HepG2 (cell line): ENCODE data around the gene TGM2. TPM values are rescaled to one million over a fixed set of nuclear protein-coding genes. Genes with fewer than 3 reads are reported as not detected.

ENCODE experiments used
- AGO1 ChIP-seq: fragments of 200-400 bp; formaldehyde crosslinking; IDR thresholded peaks from 2 replicates; pipeline ENCODE4 v1.6.1; 2017; ENCODE audit warnings: mild to moderate bottlenecking, low read depth, low read length, moderate library complexity; ENCODE audit not compliant: poor library complexity, severe bottlenecking
- ATF7-NPFF ChIP-seq: sonication (generic); formaldehyde crosslinking; IDR thresholded peaks from 2 replicates; pipeline ENCODE4 v1.8.1; 2023; ENCODE audit warnings: mild to moderate bottlenecking, low read depth, missing genetic modification reagents, moderate library complexity
- BRD4 ChIP-seq: sonication (generic); formaldehyde crosslinking; IDR thresholded peaks from 2 replicates; pipeline ENCODE4 v1.4.0; 2020; ENCODE audit warnings: missing genetic modification reagents
- DMAP1 ChIP-seq: IDR thresholded peaks from 2 replicates; pipeline ENCODE4 v1.6.1; 2016
- ELF3 ChIP-seq: IDR thresholded peaks from 2 replicates; pipeline ENCODE4 v1.6.1; 2016; ENCODE audit warnings: missing genetic modification reagents, missing compliant biosample characterization
- KDM2A ChIP-seq: sonication (generic); formaldehyde crosslinking; IDR thresholded peaks from 2 replicates; pipeline ENCODE4 v1.4.0; 2020; ENCODE audit warnings: low read depth, missing genetic modification reagents, borderline replicate concordance
- MAZ ChIP-seq, 2 experiments: sonication (generic) in 1 of 2; formaldehyde crosslinking in 1 of 2; IDR thresholded peaks; 2 replicates each; pipeline versions ENCODE4 v1.5.0 to v1.6.1; 2012 to 2020; ENCODE audit warnings: low read depth in 2 of 2, mild to moderate bottlenecking in 2 of 2, borderline replicate concordance in 1 of 2, improper control_type of control experiment in 1 of 2, low read length in 1 of 2, missing genetic modification reagents in 1 of 2, moderate library complexity in 1 of 2
- PHF8 ChIP-seq: sonication (generic); formaldehyde crosslinking; IDR thresholded peaks from 2 replicates; pipeline ENCODE4 v1.5.0; 2020; ENCODE audit warnings: missing genetic modification reagents
- RAD21 ChIP-seq: fragments of 450-650 bp; formaldehyde crosslinking; IDR thresholded peaks from 2 replicates; pipeline ENCODE4 v1.5.0; 2020; ENCODE audit warnings: mild to moderate bottlenecking
- RBM39 ChIP-seq: fragments of 200-400 bp; formaldehyde crosslinking; IDR thresholded peaks from one replicate; pipeline ENCODE4 v1.6.1; 2018; ENCODE audit warnings: antibody characterized with exemption, mild to moderate bottlenecking, low read depth, low read length; ENCODE audit not compliant: poor library complexity, severe bottlenecking
- SSRP1 ChIP-seq: IDR thresholded peaks from 2 replicates; pipeline ENCODE4 v1.6.1; 2016; ENCODE audit warnings: control low read depth
- SUZ12 ChIP-seq: fragments of 150-350 bp; IDR thresholded peaks from 2 replicates; pipeline ENCODE4 v1.6.1; 2014; ENCODE audit warnings: low read depth, low read length
- ZIK1 ChIP-seq: sonication (generic); formaldehyde crosslinking; IDR thresholded peaks from 2 replicates; pipeline ENCODE4 v1.5.0; 2020; ENCODE audit warnings: mild to moderate bottlenecking, low read depth, missing genetic modification reagents, borderline replicate concordance
- ZNF225 ChIP-seq: sonication (generic); formaldehyde crosslinking; IDR thresholded peaks from 2 replicates; pipeline ENCODE4 v1.4.0; 2020; ENCODE audit warnings: mild to moderate bottlenecking, missing genetic modification reagents
- ZNF670 ChIP-seq: sonication (generic); formaldehyde crosslinking; IDR thresholded peaks from 2 replicates; pipeline ENCODE4 v1.8.0; 2022; ENCODE audit warnings: mild to moderate bottlenecking, missing genetic modification reagents, borderline replicate concordance
- ZNF75D ChIP-seq: sonication (generic); formaldehyde crosslinking; IDR thresholded peaks from 2 replicates; pipeline ENCODE4 v1.8.1; 2023; ENCODE audit warnings: missing genetic modification reagents, mild to moderate bottlenecking, borderline replicate concordance
- ZNF879 ChIP-seq: sonication (generic); formaldehyde crosslinking; IDR thresholded peaks from 2 replicates; pipeline ENCODE4 v1.8.1; 2023; ENCODE audit warnings: missing genetic modification reagents
- ZSCAN31 ChIP-seq: sonication (generic); formaldehyde crosslinking; IDR thresholded peaks from 2 replicates; pipeline ENCODE4 v1.5.0; 2020; ENCODE audit warnings: low read depth, mild to moderate bottlenecking, missing genetic modification reagents
- polyA plus RNA-seq, 8 experiments: library from polyadenylated mRNA; depleted of rRNA in 3 of 8; stranded (reverse) in 7 of 8; unstranded in 1 of 8; fragments of >200 nt; fragmentation: Illumina TruSeq in 4 of 8; extraction: Trizol in 4 of 8; gene quantifications; 2 replicates each; pipeline versions ENCODE4 v1.2.1 to v1.2.3, GENCODE V29; 2011 to 2016; ENCODE audit warnings: low read depth in 4 of 8, missing spikeins in 1 of 8, mixed read lengths in 1 of 8; ENCODE audit not compliant: insufficient read depth in 1 of 8
- total RNA-seq, 5 experiments: library from RNA; depleted of rRNA; stranded (reverse); fragments of >200 nt; fragmentation: Illumina TruSeq; extraction: Trizol; gene quantifications; 2 replicates each; pipeline ENCODE4 v1.2.3, GENCODE V29; 2016; ENCODE audit warnings: low read depth in 1 of 5
- TF ChIP-seq, protein P1 (sequence below), 2 experiments: fragments of 450-650 bp in 1 of 2; sonication (generic) in 1 of 2; formaldehyde crosslinking; IDR thresholded peaks; 2 replicates each; pipeline versions ENCODE4 v1.5.0 to v1.8.0; 2020 to 2022; ENCODE audit warnings: mild to moderate bottlenecking in 1 of 2, missing genetic modification reagents in 1 of 2
- TF ChIP-seq, protein P2 (sequence below): sonication (generic); formaldehyde crosslinking; IDR thresholded peaks from 2 replicates; pipeline ENCODE4 v1.5.1; 2020; ENCODE audit warnings: mild to moderate bottlenecking, missing genetic modification reagents, borderline replicate concordance
- TF ChIP-seq, protein P3 (sequence below): sonication (generic); formaldehyde crosslinking; IDR thresholded peaks from 2 replicates; pipeline ENCODE4 v1.8.0; 2022; ENCODE audit warnings: mild to moderate bottlenecking, missing genetic modification reagents
- TF ChIP-seq, protein P4 (sequence below): sonication (generic); formaldehyde crosslinking; IDR thresholded peaks from 2 replicates; pipeline ENCODE4 v1.4.0; 2020; ENCODE audit warnings: missing genetic modification reagents, mild to moderate bottlenecking, borderline replicate concordance

The TGM2 gene
- total and polyA plus RNA-seq, 2 of the 13 experiments (the other 11 are each of a cell fraction or from before 2014, with no cell fraction given): 4.2 to 46.4 TPM

GRCh38 chr20:38093641-38094077 is 71.4 kb downstream of the TGM2 start (continued):
- no peak for TF ChIP-seq RBM39
- TF ChIP-seq RAD21: peak; percentile 6; the same call in 1 of the 2 replicates
- TF ChIP-seq, protein P1, sequence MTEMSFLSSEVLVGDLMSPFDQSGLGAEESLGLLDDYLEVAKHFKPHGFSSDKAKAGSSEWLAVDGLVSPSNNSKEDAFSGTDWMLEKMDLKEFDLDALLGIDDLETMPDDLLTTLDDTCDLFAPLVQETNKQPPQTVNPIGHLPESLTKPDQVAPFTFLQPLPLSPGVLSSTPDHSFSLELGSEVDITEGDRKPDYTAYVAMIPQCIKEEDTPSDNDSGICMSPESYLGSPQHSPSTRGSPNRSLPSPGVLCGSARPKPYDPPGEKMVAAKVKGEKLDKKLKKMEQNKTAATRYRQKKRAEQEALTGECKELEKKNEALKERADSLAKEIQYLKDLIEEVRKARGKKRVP (CRISPR knock-in tag; IDR thresholded peaks at IDR 0.05): no peak
- TF ChIP-seq DMAP1 (CRISPR knock-in tag): no peak
- TF ChIP-seq BRD4 (CRISPR knock-in tag): no peak
- no peak for TF ChIP-seq ZNF879 (CRISPR knock-in tag)
- TF ChIP-seq ZSCAN31 (CRISPR knock-in tag): no peak
- TF ChIP-seq SUZ12: no peak
- no peak for TF ChIP-seq MAZ (IDR thresholded peaks at IDR 0.05; ENCODE audit: borderline replicate concordance, low read depth, low read length)
- TF ChIP-seq MAZ (CRISPR knock-in tag; IDR thresholded peaks at IDR 0.05; ENCODE audit: low read depth): no peak
- TF ChIP-seq, protein P2, sequence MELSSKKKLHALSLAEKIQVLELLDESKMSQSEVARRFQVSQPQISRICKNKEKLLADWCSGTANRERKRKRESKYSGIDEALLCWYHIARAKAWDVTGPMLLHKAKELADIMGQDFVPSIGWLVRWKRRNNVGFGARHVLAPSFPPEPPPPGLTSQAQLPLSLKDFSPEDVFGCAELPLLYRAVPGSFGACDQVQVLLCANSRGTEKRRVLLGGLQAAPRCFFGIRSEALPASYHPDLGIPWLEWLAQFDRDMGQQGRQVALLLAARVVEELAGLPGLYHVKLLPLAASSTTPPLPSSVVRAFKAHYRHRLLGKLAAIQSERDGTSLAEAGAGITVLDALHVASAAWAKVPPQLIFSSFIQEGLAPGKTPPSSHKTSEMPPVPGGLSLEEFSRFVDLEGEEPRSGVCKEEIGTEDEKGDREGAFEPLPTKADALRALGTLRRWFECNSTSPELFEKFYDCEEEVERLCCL (CRISPR knock-in tag): no peak
- no peak for TF ChIP-seq AGO1
- TF ChIP-seq ZNF225 (CRISPR knock-in tag): no peak
- no peak for TF ChIP-seq KDM2A (CRISPR knock-in tag)
- TF ChIP-seq ZNF75D (CRISPR knock-in tag): no peak
- TF ChIP-seq ATF7-NPFF (CRISPR knock-in tag): no peak
- TF ChIP-seq ZIK1 (CRISPR knock-in tag): no peak
- TF ChIP-seq, protein P3, sequence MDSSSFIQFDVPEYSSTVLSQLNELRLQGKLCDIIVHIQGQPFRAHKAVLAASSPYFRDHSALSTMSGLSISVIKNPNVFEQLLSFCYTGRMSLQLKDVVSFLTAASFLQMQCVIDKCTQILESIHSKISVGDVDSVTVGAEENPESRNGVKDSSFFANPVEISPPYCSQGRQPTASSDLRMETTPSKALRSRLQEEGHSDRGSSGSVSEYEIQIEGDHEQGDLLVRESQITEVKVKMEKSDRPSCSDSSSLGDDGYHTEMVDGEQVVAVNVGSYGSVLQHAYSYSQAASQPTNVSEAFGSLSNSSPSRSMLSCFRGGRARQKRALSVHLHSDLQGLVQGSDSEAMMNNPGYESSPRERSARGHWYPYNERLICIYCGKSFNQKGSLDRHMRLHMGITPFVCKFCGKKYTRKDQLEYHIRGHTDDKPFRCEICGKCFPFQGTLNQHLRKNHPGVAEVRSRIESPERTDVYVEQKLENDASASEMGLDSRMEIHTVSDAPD: no peak
- TF ChIP-seq, protein P4, sequence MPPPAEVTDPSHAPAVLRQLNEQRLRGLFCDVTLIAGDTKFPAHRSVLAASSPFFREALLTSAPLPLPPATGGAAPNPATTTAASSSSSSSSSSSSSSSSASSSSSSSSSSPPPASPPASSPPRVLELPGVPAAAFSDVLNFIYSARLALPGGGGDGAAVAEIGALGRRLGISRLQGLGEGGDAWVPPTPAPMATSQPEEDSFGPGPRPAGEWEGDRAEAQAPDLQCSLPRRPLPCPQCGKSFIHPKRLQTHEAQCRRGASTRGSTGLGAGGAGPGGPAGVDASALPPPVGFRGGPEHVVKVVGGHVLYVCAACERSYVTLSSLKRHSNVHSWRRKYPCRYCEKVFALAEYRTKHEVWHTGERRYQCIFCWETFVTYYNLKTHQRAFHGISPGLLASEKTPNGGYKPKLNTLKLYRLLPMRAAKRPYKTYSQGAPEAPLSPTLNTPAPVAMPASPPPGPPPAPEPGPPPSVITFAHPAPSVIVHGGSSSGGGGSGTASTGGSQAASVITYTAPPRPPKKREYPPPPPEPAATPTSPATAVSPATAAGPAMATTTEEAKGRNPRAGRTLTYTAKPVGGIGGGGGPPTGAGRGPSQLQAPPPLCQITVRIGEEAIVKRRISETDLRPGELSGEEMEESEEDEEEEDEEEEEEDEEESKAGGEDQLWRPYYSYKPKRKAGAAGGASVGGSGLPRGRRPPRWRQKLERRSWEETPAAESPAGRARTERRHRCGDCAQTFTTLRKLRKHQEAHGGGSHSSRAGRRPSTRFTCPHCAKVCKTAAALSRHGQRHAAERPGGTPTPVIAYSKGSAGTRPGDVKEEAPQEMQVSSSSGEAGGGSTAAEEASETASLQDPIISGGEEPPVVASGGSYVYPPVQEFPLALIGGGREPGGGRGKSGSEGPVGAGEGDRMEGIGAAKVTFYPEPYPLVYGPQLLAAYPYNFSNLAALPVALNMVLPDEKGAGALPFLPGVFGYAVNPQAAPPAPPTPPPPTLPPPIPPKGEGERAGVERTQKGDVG (CRISPR knock-in tag): no peak
- TF ChIP-seq ZNF670 (CRISPR knock-in tag): no peak
- no peak; the same call in 1 of the 2 replicates for TF ChIP-seq SSRP1 (CRISPR knock-in tag)
- no peak for TF ChIP-seq PHF8 (CRISPR knock-in tag)
- TF ChIP-seq ELF3 (CRISPR knock-in tag): peak; percentile 62; the same call in 1 of the 2 replicates
